Caco-2 (cell line): ENCODE data around the gene PROM2. TPM values are rescaled to one million over a fixed set of nuclear protein-coding genes. Genes with fewer than 3 reads are reported as not detected.

Experiments
- BruUV-seq: library from RNA; stranded (reverse); fragments of 400-500 nt; replicated peaks from 2 replicates; lab custom pipeline; 2021; lab: Mats Ljungman, UMichigan
- CTCF ChIA-PET: fragments of 300-600 bp; sonication (Branson Sonifier 250); formaldehyde crosslinking; loops from one replicate; lab custom pipeline; 2022; ENCODE audit warnings: antibody characterized with exemption; lab: Charles Lee
- POLR2A ChIA-PET: fragments of 300-600 bp; sonication (Branson Sonifier 250); formaldehyde crosslinking; loops from one replicate; lab custom pipeline; 2022; ENCODE audit warnings: antibody characterized with exemption; lab: Charles Lee
- DNase-seq, 2 experiments: peaks; one replicate each; pipeline versions ENCODE4 v3.0.0 to v3.0.0-alpha.2; 2020 to 2022
- H3K27me3 ChIP-seq: replicated peaks from 2 replicates; pipeline ENCODE4 v1.6.0; 2011; ENCODE audit warnings: low read length; ENCODE audit not compliant: control insufficient read depth, insufficient read depth
- H3K36me3 ChIP-seq: 2 replicates; pipeline ENCODE4 v1.5.1; 2011; ENCODE audit warnings: low read length; ENCODE audit not compliant: control insufficient read depth, insufficient read depth
- H3K4me1 ChIP-seq: fragments of 250-450 bp; sonication (Bioruptor Pico); 2 replicates; pipeline ENCODE4 v1.5.1; 2020; ENCODE audit warnings: mild to moderate bottlenecking
- H3K4me3 ChIP-seq: 2 replicates; pipeline ENCODE4 v1.5.1; 2011; ENCODE audit warnings: low read depth, mild to moderate bottlenecking, control low read depth, low read length
- H3K9me3 ChIP-seq: fragments of 250-450 bp; sonication (Bioruptor Pico); 2 replicates; pipeline ENCODE4 v1.5.1; 2020; ENCODE audit warnings: mild to moderate bottlenecking, moderate library complexity
- H3K27ac Mint-ChIP-seq: one replicate; pipeline ENCODE4 v1.8.0; 2022; ENCODE audit warnings: mixed read lengths; ENCODE audit not compliant: unreplicated experiment
- H3K27me3 Mint-ChIP-seq: one replicate; pipeline ENCODE4 v1.8.0; 2022; ENCODE audit warnings: mixed read lengths; ENCODE audit not compliant: insufficient read depth, unreplicated experiment
- H3K36me3 Mint-ChIP-seq: one replicate; pipeline ENCODE4 v1.8.0; 2022; ENCODE audit warnings: mild to moderate bottlenecking, mixed read lengths; ENCODE audit not compliant: insufficient read depth, unreplicated experiment
- H3K4me1 Mint-ChIP-seq: one replicate; pipeline ENCODE4 v1.8.0; 2022; ENCODE audit warnings: low read depth, mixed read lengths; ENCODE audit not compliant: unreplicated experiment
- H3K4me3 Mint-ChIP-seq: one replicate; pipeline ENCODE4 v1.8.0; 2022; ENCODE audit warnings: mild to moderate bottlenecking, moderate library complexity, mixed read lengths; ENCODE audit not compliant: unreplicated experiment
- H3K9me3 Mint-ChIP-seq: one replicate; pipeline ENCODE4 v1.8.0; 2022; ENCODE audit warnings: mixed read lengths; ENCODE audit not compliant: unreplicated experiment
- intact Hi-C: fragments of 100-400 bp; cut with micrococcal nuclease; formaldehyde crosslinking; loops from one replicate; pipeline ENCODE4 v1.10.0; 2022; ENCODE audit not compliant: unreplicated experiment
- total RNA-seq: library from RNA; stranded (reverse); gene quantifications from 2 replicates; pipeline ENCODE4 v1.2.3, GENCODE V29; 2022
- TF ChIP-seq, protein P1 (sequence below), 2 experiments: fragments of 200-600 bp in 1 of 2; IDR thresholded peaks; 1 replicate in 1 of 2; 2 replicates in 1 of 2; pipeline versions ENCODE4 v1.5.1 to v1.8.0; 2011 to 2022; ENCODE audit warnings: antibody characterized with exemption in 1 of 2, control low read depth in 1 of 2, inconsistent platforms in 1 of 2, low read depth in 1 of 2, low read length in 1 of 2, mild to moderate bottlenecking in 1 of 2, moderate library complexity in 1 of 2; ENCODE audit not compliant: insufficient read depth in 1 of 2, severe bottlenecking in 1 of 2, unreplicated experiment in 1 of 2

The PROM2 gene
- total RNA-seq, 1 experiment from 2014 or later: 0.82 TPM

DNA sequence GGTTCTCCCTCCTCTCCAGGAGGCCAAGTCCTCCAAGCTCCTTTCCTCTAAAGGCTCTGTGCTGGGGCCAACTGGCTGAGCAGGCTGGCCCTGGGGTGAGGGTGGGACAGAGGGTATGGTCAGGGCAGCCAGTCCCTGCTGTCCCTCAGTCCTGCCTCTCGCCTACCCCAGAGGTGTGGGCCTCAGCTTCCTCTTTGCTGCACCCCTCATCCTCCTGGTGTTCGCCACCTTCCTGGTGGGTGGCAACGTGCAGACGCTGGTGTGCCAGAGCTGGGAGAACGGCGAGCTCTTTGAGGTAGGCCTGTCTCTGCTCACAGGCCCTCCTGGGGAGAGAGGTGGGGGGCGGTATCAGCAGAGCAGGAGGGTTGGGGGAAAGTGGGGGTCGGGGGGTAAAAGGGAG is 6.8 kb downstream of the PROM2 start:
- H3K4me3 Mint-ChIP-seq: no peak overlapping the region
- no peaks in the 10 kb centered on the region for H3K27me3 Mint-ChIP-seq
- no peaks in the 10 kb centered on the region for H3K36me3 ChIP-seq
- intact Hi-C loops: no loop called here
- no peaks in the 10 kb centered on the region for H3K36me3 Mint-ChIP-seq
- H3K27ac Mint-ChIP-seq: no peak overlapping the region
- ChIA-PET CTCF (no interaction called here), POLR2A (no interaction called here)
- no peaks in the 10 kb centered on the region for H3K9me3 Mint-ChIP-seq
- DNase-seq: no peak
- H3K4me3 ChIP-seq: no peak overlapping the region
- no peaks in the 10 kb centered on the region for H3K27me3 ChIP-seq
- TF ChIP-seq, protein P1, sequence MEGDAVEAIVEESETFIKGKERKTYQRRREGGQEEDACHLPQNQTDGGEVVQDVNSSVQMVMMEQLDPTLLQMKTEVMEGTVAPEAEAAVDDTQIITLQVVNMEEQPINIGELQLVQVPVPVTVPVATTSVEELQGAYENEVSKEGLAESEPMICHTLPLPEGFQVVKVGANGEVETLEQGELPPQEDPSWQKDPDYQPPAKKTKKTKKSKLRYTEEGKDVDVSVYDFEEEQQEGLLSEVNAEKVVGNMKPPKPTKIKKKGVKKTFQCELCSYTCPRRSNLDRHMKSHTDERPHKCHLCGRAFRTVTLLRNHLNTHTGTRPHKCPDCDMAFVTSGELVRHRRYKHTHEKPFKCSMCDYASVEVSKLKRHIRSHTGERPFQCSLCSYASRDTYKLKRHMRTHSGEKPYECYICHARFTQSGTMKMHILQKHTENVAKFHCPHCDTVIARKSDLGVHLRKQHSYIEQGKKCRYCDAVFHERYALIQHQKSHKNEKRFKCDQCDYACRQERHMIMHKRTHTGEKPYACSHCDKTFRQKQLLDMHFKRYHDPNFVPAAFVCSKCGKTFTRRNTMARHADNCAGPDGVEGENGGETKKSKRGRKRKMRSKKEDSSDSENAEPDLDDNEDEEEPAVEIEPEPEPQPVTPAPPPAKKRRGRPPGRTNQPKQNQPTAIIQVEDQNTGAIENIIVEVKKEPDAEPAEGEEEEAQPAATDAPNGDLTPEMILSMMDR (IDR thresholded peaks at IDR 0.05; ENCODE audit: insufficient read depth in 1 of 2, low read depth in 1 of 2, low read length in 1 of 2, severe bottlenecking in 1 of 2, unreplicated experiment in 1 of 2): no peak
- no peaks in the 10 kb centered on the region for H3K4me1 Mint-ChIP-seq
- H3K4me1 ChIP-seq: no peaks in the 10 kb centered on the region
- no TSS peak for BruUV-seq
- H3K9me3 ChIP-seq: no peaks in the 10 kb centered on the region

DNA sequence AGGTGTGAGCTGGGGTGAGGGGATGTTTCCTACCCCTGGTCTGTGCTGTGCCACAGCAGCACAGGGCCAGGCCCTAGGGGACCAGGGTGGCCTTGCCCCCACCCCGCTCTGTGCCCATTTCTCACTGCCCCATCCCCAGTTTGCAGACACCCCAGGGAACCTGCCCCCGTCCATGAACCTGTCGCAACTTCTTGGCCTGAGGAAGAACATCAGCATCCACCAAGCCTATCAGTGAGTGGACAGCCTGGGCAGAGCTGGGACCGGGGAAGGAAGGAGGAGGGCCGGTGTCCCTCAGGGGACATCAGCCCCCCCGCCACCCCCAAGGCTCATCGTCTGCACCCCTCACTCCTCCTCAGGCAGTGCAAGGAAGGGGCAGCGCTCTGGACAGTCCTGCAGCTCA is 7.5 kb downstream of the PROM2 start:
- H3K27ac Mint-ChIP-seq: no peak overlapping the region
- no peaks in the 10 kb centered on the region for H3K27me3 ChIP-seq
- no peaks in the 10 kb centered on the region for H3K36me3 ChIP-seq
- H3K4me3 ChIP-seq: no peak overlapping the region
- H3K9me3 Mint-ChIP-seq: no peaks in the 10 kb centered on the region
- no peak overlapping the region for H3K4me3 Mint-ChIP-seq
- TF ChIP-seq, protein P1 (IDR thresholded peaks at IDR 0.05; ENCODE audit: insufficient read depth in 1 of 2, low read depth in 1 of 2, low read length in 1 of 2, severe bottlenecking in 1 of 2, unreplicated experiment in 1 of 2): no peak
- H3K36me3 Mint-ChIP-seq: no peaks in the 10 kb centered on the region
- no peaks in the 10 kb centered on the region for H3K4me1 ChIP-seq
- H3K4me1 Mint-ChIP-seq: no peaks in the 10 kb centered on the region
- no peaks in the 10 kb centered on the region for H3K9me3 ChIP-seq
- no peak for DNase-seq
- CTCF ChIA-PET: no interaction called here
- intact Hi-C loops: no loop called here
- POLR2A ChIA-PET: no interaction called here
- H3K27me3 Mint-ChIP-seq: no peaks in the 10 kb centered on the region
- no TSS peak for BruUV-seq

DNA sequence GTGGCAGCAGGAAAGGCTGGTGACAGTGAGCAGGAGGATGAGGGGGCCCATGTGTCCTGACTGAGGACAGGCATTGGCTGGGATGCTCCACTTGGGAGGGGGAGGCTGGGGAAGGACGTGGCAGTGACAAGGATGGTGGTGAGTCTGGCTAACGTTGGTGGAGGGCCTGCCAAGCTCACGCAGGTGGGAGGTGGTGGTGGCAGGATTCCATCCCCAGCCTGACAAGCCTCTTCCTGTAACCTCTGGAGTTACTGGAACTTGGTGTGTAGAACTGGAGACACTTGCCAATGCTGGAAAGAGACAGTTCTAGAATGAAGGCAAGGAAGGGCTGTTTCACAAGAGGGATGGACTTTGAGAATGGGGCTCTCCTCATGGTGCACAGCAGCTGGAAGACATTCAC is 8.2 kb downstream of the PROM2 start:
- H3K4me3 ChIP-seq: no peak overlapping the region
- Mint-ChIP-seq H3K4me3 (no peak overlapping the region), H3K4me1 (no peaks in the 10 kb centered on the region), H3K27ac (no peak overlapping the region), H3K36me3 (no peaks in the 10 kb centered on the region), H3K9me3 (no peaks in the 10 kb centered on the region), H3K27me3 (no peaks in the 10 kb centered on the region)
- H3K9me3 ChIP-seq: no peaks in the 10 kb centered on the region
- no peaks in the 10 kb centered on the region for H3K27me3 ChIP-seq
- BruUV-seq: no TSS peak
- H3K4me1 ChIP-seq: no peaks in the 10 kb centered on the region
- DNase-seq: no peak
- intact Hi-C loops: no loop called here
- H3K36me3 ChIP-seq: no peaks in the 10 kb centered on the region
- ChIA-PET CTCF (no interaction called here), POLR2A (no interaction called here)
- TF ChIP-seq, protein P1 (IDR thresholded peaks at IDR 0.05; ENCODE audit: insufficient read depth in 1 of 2, low read depth in 1 of 2, low read length in 1 of 2, severe bottlenecking in 1 of 2, unreplicated experiment in 1 of 2): no peak
